ENCODE results near the gene KLRF1. TPM values are rescaled to one million over a fixed set of nuclear protein-coding genes. Genes with fewer than 3 reads are reported as not detected.

The KLRF1 gene, protein sequence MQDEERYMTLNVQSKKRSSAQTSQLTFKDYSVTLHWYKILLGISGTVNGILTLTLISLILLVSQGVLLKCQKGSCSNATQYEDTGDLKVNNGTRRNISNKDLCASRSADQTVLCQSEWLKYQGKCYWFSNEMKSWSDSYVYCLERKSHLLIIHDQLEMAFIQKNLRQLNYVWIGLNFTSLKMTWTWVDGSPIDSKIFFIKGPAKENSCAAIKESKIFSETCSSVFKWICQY
- total RNA-seq, result 1.2 and 1.7 TPM in 2 replicates
- total RNA-seq (2013), result 1.2 TPM
- 1.0 and 2.0 TPM in 2 replicates for polyA plus RNA-seq
- 0.43 and 0.57 TPM in 2 replicates for polyA minus RNA-seq

DNA sequence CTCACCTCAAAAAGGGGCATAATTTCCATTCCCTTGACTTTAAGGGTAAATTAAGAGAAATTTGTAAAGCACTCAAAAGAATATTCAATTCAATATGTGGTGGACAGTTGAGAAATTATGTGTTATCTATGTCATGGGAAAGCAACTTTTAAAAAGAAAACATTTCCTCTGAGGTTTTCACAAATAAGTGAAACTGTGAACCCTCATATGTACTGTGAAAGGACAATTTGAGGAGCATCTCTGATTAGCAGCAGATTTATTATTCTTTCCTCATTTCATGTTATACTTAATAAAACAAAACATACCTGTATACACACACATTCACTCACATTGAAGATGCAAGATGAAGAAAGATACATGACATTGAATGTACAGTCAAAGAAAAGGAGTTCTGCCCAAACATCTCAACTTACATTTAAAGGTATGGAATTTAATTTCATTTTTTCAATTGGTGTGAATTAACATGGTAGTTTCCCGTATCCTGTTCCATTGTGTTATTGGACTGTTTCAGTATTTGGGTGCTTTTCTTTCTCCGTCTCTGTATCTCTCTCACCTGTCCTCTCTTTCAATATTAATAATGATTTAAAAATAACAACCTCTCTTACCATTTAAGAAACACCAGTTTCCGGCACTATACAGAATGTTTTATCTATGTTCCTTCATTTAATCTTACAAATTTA is at the start of gene KLRF1:
Gene KLRF1 (plus strand): TSS at position 273 of the 680 bp plus-strand sequence. CDS start 64 bp downstream, at position 337.
- TF ChIP-seq CTCF (IDR thresholded peaks at IDR 0.05), result no peak
- no peak for TF ChIP-seq EZH2 (IDR thresholded peaks at IDR 0.05; ENCODE audit: borderline replicate concordance, insufficient read depth, low read depth, low read length, poor library complexity, severe bottlenecking)
- WGBS (ENCODE audit: insufficient coverage), result no CpG with 5 or more reads among the region's 3 CpGs
- ChIA-PET CTCF (no interaction called here), POLR2A (no interaction called here)
- intact Hi-C loops (cut with micrococcal nuclease), result no loop called here
- no peaks in the 10 kb centered on the region for H3K9me3 ChIP-seq (ENCODE audit: control extremely low read depth in 1 of 3, control insufficient read depth in 2 of 3, insufficient read depth in 1 of 3, low read length in 2 of 3)
- H3K27ac ChIP-seq (ENCODE audit: low read length in 2 of 2), result no peak within 1 kb of the TSS
- Mint-ChIP-seq H3K4me1 (no peaks in the 10 kb centered on the region), H3K27ac (no peak within 1 kb of the TSS), H3K27me3 (peaks cover 14% of the 10 kb centered on the region), H3K9me3 (ENCODE audit: insufficient read depth) (no peaks in the 10 kb centered on the region), H3K4me3 (no peak within 1 kb of the TSS)
- H2AFZ ChIP-seq (ENCODE audit: insufficient read depth, low read depth, low read length, poor library complexity, severe bottlenecking), result no peak within 1 kb of the TSS
- no peaks in the 10 kb centered on the region for H3K79me2 ChIP-seq (ENCODE audit: control insufficient read depth, insufficient read depth, low read length)
- DNase-seq (no peak), ATAC-seq (ENCODE audit: low read depth) (no peak)
- no peaks in the 10 kb centered on the region for H3K4me1 ChIP-seq (ENCODE audit: control insufficient read depth in 2 of 2, insufficient read depth in 2 of 2, low read length in 2 of 2)
- H3K36me3 ChIP-seq (replicated peaks in 1 of 2; ENCODE audit: control extremely low read depth in 1 of 2, control insufficient read depth in 1 of 2, extremely low read depth in 1 of 2, insufficient read depth in 2 of 2, low read length in 1 of 2), result no peaks in the 10 kb centered on the region
- peaks cover 0 to 5% (median 0%) of the 10 kb centered on the region in 4 experiments for H3K27me3 ChIP-seq (replicated peaks in 1 of 4; ENCODE audit: control extremely low read depth in 1 of 4, control insufficient read depth in 3 of 4, insufficient read depth in 4 of 4, low read length in 3 of 4)
- H3K4me2 ChIP-seq (replicated peaks; ENCODE audit: low read depth, low read length, poor library complexity, severe bottlenecking), result no peak within 1 kb of the TSS
- no peak within 1 kb of the TSS for H3K4me3 ChIP-seq (ENCODE audit: control extremely low read depth in 1 of 5, extremely low read depth in 1 of 5, insufficient read depth in 1 of 5, low read depth in 2 of 5, low read length in 4 of 5)
- no peaks in the 10 kb centered on the region for H4K20me1 ChIP-seq (ENCODE audit: control insufficient read depth, insufficient read depth, low read length, poor library complexity, severe bottlenecking)
- H3K9ac ChIP-seq (ENCODE audit: low read length), result no peak within 1 kb of the TSS

GRCh38 chr12:9779209-9779608 is 48.1 kb upstream of the KLRF1 start:
- H3K27ac Mint-ChIP-seq, result no peak overlapping the region
- H3K4me1 Mint-ChIP-seq, result peaks cover 26% of the 10 kb centered on the region
- POLR2A ChIA-PET, result no interaction called here
- H2AFZ ChIP-seq (ENCODE audit: insufficient read depth, low read depth, low read length, poor library complexity, severe bottlenecking), result no peak overlapping the region
- H3K4me2 ChIP-seq (replicated peaks; ENCODE audit: low read depth, low read length, poor library complexity, severe bottlenecking), result peak overlapping the region; percentile 36
- no peaks in the 10 kb centered on the region for H4K20me1 ChIP-seq (ENCODE audit: control insufficient read depth, insufficient read depth, low read length, poor library complexity, severe bottlenecking)
- intact Hi-C loops (cut with micrococcal nuclease), result no loop called here
- WGBS (ENCODE audit: insufficient coverage), result no CpG with 5 or more reads among the region's 4 CpGs
- H3K9me3 ChIP-seq (ENCODE audit: control extremely low read depth in 1 of 3, control insufficient read depth in 2 of 3, insufficient read depth in 1 of 3, low read length in 2 of 3), result no peaks in the 10 kb centered on the region
- peaks cover 3 to 15% of the 10 kb centered on the region in 2 donors for H3K4me1 ChIP-seq (ENCODE audit: control insufficient read depth in 2 of 2, insufficient read depth in 2 of 2, low read length in 2 of 2)
- no peak for ATAC-seq (ENCODE audit: low read depth)
- no peak overlapping the region for H3K27ac ChIP-seq (ENCODE audit: low read length in 2 of 2)
- H3K9ac ChIP-seq (ENCODE audit: low read length), result no peak overlapping the region
- DNase-seq, result no peak
- H3K4me3 ChIP-seq (ENCODE audit: control extremely low read depth in 1 of 5, extremely low read depth in 1 of 5, insufficient read depth in 1 of 5, low read depth in 2 of 5, low read length in 4 of 5), result peak overlapping the region in 1 of 5 experiments; percentile 27
- no peaks in the 10 kb centered on the region for H3K36me3 ChIP-seq (replicated peaks in 1 of 2; ENCODE audit: control extremely low read depth in 1 of 2, control insufficient read depth in 1 of 2, extremely low read depth in 1 of 2, insufficient read depth in 2 of 2, low read length in 1 of 2)
- no peak for TF ChIP-seq CTCF (IDR thresholded peaks at IDR 0.05)
- no peak overlapping the region for H3K4me3 Mint-ChIP-seq
- H3K27me3 ChIP-seq (replicated peaks in 1 of 4; ENCODE audit: control extremely low read depth in 1 of 4, control insufficient read depth in 3 of 4, insufficient read depth in 4 of 4, low read length in 3 of 4), result no peaks in the 10 kb centered on the region
- H3K27me3 Mint-ChIP-seq, result no peaks in the 10 kb centered on the region
- H3K79me2 ChIP-seq (ENCODE audit: control insufficient read depth, insufficient read depth, low read length), result no peaks in the 10 kb centered on the region
- CTCF ChIA-PET, result interaction anchor here (1.2 to 3.4 kb wide), 2 partner anchors 28 to 32 kb away, joined by 3 to 11 read pairs; no protein-coding TSS in a partner anchor
- no peaks in the 10 kb centered on the region for H3K9me3 Mint-ChIP-seq (ENCODE audit: insufficient read depth)

Data from B cell (primary cell).